Right renal pelvis (tissue), 4 donors: ENCODE results near the gene PPA2. TPM values are rescaled to one million over a fixed set of nuclear protein-coding genes. Genes with fewer than 3 reads are reported as not detected.
"Not testable (repeated sequence)": the region's sequence is repeated elsewhere in the genome, so short reads cannot be mapped to it uniquely, and the experiment has no call there.

Experiments
- DNase-seq, 4 donors: peaks; one replicate each; pipeline ENCODE4 v3.0.0-alpha.2; 2013; ENCODE audit warnings: low read depth in 4 of 4, low spot score in 3 of 4, missing footprints in 1 of 4
- polyA plus RNA-seq, 4 donors: library from polyadenylated mRNA; unstranded; fragments of 120-200 nt; gene quantifications; one replicate each; pipeline ENCODE4 v1.2.1, GENCODE V29; 2013; ENCODE audit not compliant: insufficient read length in 4 of 4

PPA2 gene
- polyA plus RNA-seq: 100 to 1,000 TPM; 101 to 118 (median 110) TPM

DNA sequence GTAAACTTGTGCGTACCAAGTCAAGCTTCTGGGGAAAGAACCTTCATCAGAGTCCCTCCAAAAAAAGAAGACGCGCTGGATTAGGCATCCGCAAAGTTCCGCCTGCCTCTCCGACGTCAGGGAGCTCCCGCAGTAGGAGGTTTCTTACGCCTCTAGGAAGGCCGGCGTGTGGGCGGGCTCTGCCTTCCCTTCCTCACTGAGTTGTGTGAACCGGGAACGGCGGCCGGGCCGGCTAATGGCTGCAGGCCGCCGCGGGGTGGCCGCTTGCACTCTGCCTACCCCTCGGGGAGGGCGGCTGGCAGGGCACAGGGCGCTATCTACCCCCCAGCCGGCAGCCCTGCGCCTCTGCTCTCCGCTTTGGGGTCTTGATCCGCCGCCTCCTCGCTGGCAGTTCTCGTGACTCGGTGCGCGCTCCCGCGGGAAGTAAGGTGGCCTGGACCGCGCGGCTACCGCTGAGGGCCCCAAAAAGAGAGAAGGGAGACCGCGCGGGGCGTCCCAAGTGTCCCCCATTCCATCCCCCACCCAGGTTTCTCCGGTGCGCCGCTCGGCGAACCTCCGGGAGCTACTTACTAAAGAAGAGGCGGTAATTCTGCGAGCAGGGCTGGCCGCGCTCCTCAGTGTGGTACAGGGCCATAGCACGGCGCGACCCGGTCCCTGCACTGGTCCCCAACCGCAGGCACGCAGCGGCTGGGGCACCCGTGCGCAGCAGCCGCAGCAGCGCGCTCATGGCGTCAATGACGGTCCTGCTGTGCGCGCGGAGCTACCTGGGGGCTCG lies at the start of gene PPA2:
Gene PPA2, minus strand, starts transcription at position 739 of the 775 bp plus-strand sequence. Its CDS starts 12 bp downstream, at position 727.
- DNase-seq: peak; percentile 67 to 81 (median 67)

DNA sequence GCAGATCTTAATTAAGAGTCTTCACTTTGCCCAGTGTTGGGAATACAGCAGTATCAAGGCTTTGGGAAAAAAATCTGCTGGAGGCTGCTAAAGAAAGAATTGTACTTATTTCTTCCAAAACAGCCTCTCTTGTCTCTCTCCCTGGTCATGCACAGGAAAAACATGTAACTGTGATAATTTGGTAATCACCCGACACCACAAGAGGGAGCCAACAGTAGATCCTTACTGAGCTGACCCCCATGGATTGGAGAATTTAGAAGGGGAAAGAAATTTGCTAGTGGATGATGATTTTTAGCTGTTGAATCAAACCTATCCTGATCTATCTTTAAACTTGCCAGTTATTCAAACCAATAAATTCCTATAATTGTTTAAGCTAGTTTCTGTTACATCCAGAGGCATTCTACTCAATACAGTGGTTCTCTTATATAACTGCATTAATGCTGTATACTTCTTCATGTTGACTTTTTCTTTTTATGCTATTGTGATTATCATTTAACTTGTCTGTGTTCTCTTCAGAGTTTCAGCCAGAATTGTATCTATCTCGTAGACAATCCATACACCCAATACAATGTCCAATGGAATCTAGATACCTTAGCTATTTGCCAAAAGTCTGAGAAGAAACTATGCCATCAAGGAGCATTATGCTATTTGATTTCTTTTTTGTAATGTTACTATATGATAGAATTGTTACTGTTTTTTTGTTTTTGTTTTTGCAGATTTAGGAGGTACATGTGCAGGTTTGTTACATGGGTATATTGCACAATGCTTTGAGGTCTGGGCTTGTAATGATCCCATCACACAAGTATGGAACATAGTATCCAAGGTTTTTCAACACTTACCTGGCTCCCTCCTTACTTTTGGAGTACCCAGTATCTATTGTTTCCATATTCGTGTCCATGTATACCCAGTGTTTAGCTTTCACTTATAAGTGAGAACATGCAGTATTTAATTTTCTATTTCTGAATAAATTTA lies 47.2 kb upstream of the PPA2 start:
- peak; percentile 28 to 51 (median 32) for DNase-seq

DNA sequence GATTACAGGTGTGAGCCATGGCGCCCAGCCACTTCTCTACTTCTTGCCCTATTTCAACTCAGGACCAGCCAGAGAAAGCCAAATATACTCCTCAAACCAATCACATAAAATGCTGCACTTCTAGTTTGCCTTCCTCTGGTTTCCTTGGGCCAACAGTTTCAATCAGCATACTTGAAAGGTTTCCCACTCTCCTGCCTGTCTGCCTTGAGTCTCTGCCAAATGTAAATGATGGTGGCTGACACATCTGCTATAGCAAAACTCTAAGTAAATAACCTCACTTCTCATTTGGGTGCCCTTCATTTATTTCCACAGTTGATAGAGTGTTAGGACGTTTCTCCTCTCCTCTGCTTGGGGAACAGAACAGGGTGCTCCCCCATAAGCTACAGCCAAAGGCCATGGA lies 36.4 kb upstream of the PPA2 start:
- DNase-seq: no peak

DNA sequence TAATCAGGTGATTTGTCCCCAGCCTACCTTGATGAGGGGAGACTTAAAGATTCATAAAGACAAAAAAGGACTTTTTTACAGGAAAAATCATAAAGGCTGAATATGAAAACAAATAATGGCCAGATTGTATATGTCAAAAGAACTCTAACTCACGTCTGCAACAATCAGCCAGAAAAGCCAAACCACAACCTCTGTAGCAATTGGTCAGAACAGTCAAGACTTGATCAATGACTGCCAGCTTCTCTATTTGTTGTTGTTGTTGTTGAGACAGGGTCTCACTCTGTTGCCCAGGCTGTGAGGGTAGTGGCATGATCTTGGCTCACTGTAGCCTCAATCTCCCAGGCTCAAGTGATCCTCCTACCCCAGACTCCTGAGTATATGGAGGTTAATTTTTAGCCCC lies 35.9 kb upstream of the PPA2 start:
- DNase-seq: no peak

DNA sequence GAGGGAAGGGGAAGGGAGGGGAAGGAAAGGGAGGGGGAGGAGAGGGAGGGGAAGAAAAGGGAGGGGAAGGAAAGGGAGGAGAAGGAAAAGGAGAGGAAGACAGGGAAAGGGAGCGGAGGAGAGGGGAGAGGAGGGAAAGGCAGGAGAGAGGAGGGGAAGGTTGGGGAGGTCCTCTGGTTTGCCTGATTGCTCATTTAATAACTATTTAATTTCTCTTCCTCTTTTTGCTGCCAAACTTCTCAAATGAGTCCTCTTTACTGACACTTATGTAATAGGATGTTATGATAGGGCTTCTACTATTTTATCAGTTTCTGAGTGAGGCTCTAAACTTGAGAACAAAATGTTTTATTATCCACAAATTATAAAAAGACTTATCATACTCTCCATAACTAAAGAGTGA lies 35.4 kb upstream of the PPA2 start:
- no peak for DNase-seq

DNA sequence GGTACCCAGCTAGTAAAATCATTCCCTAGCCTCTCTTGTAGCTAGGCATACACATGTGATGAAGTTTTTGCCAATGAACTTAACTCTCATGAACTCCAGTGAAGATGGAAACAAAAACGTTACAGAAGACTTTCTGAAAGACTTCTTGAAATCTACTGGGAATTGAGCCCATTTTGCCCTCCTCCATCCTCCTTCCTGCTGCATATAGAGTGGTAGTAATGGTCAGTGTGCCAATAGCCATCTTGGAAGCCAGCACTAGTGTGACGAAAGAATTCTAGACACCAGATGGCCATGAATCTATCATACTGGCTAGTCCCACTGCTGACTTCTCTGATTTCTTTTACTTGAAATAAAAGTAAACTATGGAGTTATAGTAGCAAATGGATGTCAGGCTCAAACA lies 30.9 kb upstream of the PPA2 start:
- DNase-seq: no peak

DNA sequence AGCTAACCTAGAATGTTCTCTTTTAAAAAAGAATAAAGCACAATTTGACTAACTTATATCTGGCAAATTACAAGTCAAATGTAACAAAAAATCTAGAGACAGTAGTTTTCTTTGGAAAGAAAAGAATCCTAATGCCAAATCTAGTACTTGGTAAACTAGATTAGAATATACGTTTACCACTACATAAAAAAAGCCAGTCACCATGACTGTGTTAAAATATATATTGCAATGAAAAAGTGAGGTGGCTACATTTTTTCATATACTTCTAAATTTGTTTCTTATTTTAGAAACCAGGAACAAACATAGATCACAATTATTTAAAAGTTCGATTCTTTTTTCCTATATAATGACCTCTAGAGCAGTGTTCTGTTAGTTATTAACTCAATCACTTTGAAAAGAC lies 29.6 kb upstream of the PPA2 start:
- no peak for DNase-seq

DNA sequence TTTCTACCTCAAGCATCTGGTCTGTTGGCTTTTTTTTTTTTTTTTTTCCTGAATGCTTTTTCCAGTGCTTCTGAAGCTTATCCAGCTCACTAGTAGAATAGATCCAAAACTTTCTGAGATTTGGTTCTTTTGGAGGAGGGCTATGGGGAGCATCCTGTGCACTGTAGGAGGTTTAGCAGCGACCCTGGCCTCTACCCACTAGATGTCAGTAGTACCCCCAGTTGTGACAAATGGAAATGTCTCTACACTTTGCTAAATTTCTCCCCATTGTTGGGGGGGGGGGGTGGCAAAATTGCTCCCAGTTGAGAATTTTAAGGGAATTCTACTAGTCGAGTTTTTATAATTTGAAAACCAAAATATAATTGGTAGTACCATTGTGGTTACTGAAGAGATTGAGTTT lies 23.0 kb upstream of the PPA2 start:
- DNase-seq: no peak

DNA sequence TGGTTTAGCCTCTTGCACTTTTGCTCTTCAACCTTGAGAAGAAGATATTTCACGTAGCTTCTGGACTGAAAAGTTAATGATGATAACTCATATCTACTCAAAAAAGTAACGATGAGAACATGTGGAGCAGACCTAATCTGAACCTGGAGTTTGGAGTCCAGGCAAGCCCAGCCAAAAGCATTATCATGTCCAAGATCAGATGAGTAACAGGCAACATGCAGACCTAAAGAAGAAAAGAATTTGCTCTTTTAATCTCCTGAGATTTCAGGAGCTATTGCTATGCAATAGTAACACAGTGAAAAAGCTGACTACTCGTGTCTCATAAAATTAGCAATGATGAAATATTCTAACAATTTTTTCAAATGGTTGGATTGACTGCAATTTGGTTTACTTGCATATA lies 21.8 kb upstream of the PPA2 start:
- DNase-seq: no peak

DNA sequence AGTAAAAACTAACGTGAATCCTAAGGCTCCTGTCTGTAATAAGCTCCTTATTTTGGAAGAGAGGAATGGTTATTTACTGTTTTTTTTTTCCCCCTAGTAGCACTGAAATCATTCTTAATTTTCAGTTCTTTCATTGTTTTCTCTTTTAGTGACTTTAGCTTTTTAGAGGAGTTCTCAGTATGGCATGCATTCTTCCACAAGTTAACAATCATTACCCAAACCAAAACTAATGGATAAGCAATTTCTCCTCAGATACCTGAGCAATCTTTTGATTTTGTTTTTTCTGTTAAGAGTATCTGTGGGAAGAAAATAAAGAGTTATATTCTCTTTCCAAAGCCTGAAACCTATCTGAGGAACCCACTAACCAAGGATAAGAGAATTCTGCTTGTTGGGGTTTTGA lies 16.7 kb upstream of the PPA2 start:
- DNase-seq: no peak

DNA sequence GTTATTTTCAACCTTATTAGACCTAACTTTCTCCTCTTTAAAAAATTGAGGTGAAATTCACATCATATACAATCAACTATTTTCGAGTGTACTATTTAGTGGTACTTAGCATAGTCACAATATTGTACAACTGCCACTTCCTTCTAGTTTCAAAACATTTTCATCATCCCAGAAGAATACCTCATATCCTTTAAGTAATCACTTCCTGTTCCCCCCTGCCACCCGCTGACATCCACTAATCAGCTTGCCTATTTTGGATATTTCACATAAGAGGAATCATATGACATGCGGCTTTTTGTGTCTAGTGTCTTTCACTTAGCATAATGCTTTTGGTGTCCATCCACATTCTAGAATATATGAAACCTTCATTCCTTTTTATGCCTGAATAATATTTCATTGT lies 10.0 kb upstream of the PPA2 start:
- DNase-seq: no peak

DNA sequence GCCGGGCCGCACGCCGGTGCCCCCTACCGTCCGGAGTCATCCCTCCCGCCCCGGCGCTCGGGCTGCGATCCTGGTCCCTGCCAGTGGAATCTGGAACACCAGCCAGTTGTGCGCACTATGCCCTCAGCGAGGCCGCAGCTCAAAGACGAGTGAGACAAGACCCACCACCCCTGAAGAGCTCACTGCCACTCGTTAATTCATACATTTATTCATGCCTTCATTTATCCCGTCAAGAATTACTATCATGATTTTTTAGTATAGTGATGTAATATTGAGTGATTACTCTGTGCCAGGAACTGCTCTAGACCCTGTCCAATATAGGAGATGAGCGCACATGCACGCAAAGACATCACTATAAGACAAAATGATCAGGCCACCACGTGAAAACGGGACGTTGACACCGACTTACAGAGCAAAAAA lies 247 bp upstream of the PPA2 start:
- DNase-seq: peak in 3 of 4 donors; percentile 75 to 86 (median 80)

DNA sequence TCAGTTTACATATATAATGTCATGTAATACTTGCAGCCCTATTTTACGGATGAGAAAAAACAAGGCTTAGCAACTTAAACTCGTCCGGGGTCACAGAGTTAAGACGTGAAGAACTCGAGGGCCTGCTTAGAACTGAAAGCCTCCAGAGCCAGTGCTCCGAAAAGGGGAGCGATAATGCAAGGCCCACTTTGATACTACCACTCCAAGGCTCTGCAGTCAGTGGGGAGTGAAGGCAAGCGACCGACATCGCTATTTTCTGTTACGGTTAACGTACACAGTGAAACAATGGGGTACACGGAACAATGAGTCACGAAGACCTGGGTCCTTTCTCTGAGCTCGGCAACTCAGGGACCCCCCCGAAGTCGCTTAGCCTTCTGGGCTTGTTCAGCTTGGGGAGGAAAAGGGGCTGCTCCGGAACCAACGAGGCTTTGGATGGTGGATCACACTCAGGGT lies 965 bp downstream of the PPA2 start:
- no peak for DNase-seq

DNA sequence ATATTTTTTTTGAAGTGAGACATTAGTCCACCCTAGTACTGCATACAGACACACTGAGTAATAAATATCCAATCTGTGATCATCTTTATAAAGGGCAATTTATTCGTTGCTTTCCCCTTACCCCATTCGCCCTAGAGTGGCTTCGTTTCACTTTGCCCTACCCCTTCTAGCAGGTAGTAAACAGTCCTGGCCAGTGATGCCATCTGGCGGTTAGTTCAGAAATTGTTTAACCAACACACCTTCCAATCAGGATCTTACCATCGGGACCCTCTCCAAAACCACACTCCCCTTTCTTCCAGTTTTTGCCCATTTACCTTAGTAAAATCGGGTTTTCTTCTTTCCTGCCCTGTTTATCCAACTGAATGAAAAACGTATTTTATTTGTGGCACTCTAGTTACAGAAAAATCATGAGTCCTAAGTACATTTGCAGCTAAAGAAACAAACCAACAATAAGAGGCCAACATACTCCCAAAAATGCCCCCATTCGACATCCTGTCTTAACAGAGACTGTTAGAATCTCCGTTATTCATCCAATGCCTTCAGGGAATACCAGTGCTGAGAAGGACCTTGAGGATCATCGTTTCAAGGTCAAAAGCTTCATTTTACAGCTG lies 2.2 kb downstream of the PPA2 start:
- DNase-seq: peak; percentile 56 to 72 (median 64)

DNA sequence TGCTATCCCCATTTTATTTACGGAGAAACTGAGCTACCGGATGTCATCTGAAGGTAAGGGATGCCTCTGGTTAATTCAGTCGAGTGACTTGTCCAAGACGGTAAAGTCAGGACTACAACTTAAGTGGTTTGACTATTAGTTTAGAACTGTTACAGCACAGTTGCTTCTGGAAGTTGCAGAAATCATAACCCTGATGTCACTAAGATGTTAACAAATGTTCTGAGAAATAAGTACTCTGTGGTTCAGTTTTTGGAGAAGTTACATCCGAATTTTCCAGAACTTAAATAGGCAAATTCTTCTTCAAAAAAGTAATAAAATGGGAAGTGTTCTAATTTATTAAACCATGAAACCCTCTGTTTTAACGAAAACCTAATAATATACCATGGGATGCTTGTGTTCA lies 3.1 kb downstream of the PPA2 start:
- no peak for DNase-seq

DNA sequence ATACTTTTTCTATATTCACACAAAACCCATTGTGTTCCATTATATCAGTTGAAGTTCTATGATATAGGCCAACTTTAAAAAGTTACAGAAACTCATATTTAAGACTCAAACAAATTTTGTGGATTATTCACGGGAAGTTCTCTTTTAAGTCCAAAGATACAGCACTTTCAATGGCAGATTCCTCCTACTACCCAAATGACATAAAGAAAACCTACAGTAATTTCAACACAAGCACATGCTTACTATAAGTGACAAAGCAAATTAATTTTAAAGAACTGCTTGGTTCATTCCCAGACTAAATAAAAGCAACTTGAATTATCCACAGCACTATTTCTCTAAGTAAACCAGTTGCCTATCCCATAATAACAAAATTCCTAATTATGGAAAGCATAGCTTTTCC lies 4.1 kb downstream of the PPA2 start:
- no peak for DNase-seq

DNA sequence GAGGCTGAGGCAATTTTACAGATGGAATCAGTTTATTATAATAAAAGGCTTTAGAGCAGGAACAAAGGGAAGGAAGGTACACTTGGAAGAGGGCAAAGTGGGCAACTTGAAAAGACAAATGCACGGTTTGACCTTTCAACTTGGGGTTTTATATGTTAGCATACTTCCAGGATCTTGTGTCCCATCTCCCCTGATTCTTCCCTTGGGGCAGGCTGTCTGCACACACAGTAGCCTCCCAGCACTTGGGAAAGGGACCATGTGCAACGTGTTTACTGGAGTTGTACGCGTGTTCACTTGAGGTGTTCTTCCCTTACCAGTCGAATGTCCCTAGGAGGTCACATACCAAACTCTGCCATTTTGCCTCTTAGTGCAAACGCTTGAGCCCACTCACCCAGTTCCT lies 7.3 kb downstream of the PPA2 start:
- no peak for DNase-seq

DNA sequence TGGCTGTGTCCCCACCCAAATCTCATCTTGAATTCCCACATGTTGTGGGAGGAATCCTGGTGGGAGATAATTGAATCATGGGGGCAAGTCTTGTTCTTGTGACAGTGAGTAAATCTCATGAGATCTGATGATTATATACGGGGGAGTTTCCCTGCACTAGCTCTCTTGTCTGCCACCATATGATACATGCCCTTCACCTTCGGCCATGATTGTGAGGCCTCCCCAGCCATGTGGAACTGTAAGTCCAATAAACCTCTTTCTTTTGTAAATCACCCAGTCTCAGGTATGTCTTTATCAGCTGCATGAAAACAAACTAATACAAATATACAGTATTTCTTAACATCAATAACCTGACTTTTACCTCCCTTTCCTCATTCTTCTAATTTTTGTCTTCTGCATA lies 9.3 kb downstream of the PPA2 start:
- DNase-seq: not testable (repeated sequence)

DNA sequence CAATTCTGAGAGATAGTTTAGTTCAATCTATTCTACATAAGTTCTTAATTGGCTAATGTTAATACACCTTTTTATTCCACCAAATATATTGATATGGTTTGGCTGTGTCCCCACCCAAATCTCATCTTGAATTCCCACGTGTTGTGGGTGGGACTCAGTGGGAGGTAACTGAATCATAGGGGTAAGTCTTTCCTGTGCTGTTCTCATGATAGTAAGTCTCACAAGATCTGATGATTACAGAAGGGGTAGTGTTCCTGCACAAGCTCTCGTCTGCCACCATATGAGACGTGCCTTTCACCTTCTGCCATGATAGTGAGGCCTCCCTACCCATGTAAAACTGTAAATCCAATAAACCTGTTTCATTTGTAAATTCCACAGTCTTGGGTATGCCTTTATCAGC lies 11.3 kb downstream of the PPA2 start:
- no peak for DNase-seq

DNA sequence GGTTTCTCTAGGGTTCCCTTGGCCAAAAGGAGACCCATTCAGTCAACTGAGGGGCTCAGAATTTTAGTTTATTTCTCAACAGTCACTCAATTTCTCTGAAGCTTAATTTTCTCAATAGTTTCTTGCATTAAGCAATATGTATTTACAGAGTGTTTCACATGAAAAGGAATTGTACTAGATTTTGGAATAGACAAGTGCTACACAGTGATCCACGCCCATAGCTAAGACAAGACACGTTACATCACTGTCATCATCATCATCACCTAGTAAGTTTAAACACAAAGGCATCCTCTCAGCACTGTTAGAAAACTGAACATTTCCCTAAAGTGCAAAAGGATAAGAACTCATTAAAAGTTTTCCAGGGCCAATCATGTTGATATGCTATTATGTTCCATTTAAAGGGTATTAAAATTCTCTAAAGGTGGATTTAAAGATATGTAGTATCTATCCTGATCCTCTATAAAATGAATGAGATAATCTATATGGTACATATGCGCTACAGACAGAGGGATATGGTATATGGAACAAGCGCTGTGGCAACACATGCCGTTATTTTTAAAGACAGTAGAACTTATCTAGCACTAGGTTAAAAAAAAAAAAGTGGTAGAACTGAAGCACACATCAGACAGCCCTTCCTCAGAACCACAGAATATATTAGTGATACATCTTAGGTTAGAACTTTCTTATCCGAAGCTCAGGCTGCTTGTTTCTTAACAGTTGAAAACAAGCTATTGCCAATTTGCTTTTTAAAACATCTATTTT lies 12.1 kb downstream of the PPA2 start:
- no peak for DNase-seq
